HG03025 (cell line): ENCODE measurements around the gene FAM83D.
"Not testable (repeated sequence)": the region's sequence is repeated elsewhere in the genome, so short reads cannot be mapped to it uniquely, and the experiment has no call there.

Experiments used
- ATAC-seq: cut with Tn5 transposase; IDR thresholded peaks from one replicate; pipeline ENCODE4 v1.9.1; 2021; ENCODE audit warnings: mild to moderate bottlenecking, moderate library complexity; ENCODE audit not compliant: unreplicated experiment, low FRiP score

Gene FAM83D

GRCh38 chr20:38996866-38997265, 70.6 kb downstream of the FAM83D start:
- not testable (repeated sequence) for ATAC-seq

DNA sequence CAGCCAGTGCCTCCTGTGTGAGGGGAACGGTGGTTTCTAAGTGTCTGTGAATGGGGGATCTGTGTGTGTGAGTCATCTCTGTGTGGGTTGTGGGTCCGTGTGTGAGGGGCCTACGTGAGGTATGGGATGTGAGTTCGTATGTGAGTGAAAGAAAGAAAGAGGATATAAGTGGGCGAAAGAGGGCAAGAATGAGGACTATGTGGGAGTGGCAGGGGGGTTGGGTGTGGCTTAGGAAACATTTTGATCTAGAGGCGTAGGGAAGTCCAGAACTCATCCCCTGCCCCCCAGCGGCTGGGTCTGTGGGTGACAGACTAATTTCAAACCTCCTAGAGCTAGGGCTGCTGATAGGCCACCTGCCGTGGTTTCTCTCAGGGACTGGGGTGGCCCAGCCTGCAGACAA, 71.4 kb downstream of the FAM83D start:
- peak; percentile 71 for ATAC-seq

DNA sequence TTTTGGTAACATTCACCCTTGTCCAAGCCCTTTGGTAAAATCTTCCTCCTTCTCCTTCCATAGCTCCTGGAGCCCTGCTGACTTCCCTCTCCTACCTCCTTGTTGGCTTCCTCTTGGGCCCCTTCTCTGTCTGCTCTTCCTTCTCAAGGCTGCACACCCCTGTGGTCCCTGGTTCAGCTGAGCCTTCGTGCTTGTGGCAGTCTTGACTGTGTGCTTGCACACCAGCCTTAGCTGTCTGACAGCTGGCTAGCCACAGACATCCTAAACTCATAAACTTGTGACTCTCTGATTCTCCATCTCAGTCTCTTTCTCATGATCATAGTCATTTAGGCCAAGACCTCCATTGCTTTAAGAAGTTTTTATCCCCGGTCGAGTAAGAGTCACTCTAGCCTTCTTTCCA, 73.0 kb downstream of the FAM83D start:
- no peak for ATAC-seq

DNA sequence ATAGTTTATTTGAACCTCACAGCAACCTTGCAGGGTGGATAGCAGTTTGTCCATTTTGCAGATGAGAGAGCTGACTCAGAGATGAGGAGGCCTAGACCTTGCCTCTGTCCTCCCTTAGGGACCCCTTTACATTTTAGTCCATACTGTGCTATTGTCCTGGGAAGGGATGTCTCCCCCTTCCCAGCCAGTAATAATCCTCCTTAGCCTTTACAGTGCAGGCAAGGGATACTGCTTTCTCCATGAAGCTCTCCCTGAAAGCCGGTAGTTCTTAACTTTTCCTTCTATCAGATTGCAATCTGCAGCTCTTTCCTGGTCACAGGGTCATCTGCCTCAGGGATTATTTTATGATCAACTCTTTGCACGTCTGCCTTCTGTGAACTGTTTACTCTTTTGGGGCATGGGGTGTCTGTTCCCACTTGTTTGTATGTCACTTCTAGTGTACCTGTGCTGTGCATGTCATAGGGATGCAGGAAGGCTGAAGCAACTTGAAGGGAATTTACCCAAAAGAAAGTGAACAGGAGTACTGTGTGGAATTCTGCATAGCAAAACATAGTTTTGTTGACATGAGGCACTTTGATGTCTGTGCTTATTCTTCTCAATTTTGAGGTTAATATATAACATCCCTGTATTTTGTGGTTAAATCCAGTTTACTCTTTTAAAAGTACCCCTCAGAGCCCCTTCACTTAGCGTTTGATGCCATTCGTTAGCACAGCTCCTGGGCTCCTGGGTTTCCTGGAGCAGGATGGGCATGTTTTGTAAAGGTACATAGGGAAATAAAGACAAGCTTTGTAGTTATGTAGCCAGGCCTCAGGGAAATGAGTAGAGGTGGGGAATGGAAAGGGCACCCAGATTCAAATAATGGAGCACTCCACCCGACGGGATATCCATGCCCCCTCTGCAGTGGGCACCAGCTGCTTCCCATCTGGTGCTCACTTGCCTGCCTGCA, 74.0 kb downstream of the FAM83D start:
- no peak for ATAC-seq
